ENCODE measurements around the gene CKM. TPM values are rescaled to one million over a fixed set of nuclear protein-coding genes. Genes with fewer than 3 reads are reported as not detected.
"Not testable (repeated sequence)": the region's sequence is repeated elsewhere in the genome, so short reads cannot be mapped to it uniquely, and the experiment has no call there.

Gene CKM
- total RNA-seq, 2 experiments from 2014 or later: not detected

- POLR2A ChIA-PET: no interaction called here
These were observed 47.2 kb downstream of the CKM start for GRCh38 chr19:45275370-45275971.

GRCh38 chr19:45273521-45273855, 49.2 kb downstream of the CKM start:
- Mint-ChIP-seq H3K27me3 (no peaks in the 10 kb centered on the region), H3K9me3 (ENCODE audit: low read depth) (no peaks in the 10 kb centered on the region), H3K27ac (no peak overlapping the region), H3K4me1 (no peaks in the 10 kb centered on the region), H3K4me3 (no peak overlapping the region), H3K36me3 (ENCODE audit: low read depth) (peaks cover 14% of the 10 kb centered on the region)
- POLR2A ChIA-PET: no interaction called here
- intact Hi-C loops (cut with DNase I, micrococcal nuclease): no loop called here
- CTCF ChIA-PET: no interaction called here
- no peak for DNase-seq
- no peak for ATAC-seq

More at GRCh38 chr19:45275370-45275971, 47.2 kb downstream of the CKM start:
- intact Hi-C loops (cut with DNase I, micrococcal nuclease): no loop called here
- Mint-ChIP-seq H3K27me3 (no peaks in the 10 kb centered on the region), H3K36me3 (ENCODE audit: low read depth) (peaks cover 19% of the 10 kb centered on the region), H3K4me3 (no peak overlapping the region), H3K9me3 (ENCODE audit: low read depth) (no peaks in the 10 kb centered on the region), H3K27ac (no peak overlapping the region), H3K4me1 (no peaks in the 10 kb centered on the region)
- DNase-seq: no peak
- CTCF ChIA-PET: interaction anchor here (0.6 kb wide), 1 partner anchor 693 kb away, joined by 3 read pairs; no protein-coding TSS in a partner anchor
- ATAC-seq: no peak

DNA sequence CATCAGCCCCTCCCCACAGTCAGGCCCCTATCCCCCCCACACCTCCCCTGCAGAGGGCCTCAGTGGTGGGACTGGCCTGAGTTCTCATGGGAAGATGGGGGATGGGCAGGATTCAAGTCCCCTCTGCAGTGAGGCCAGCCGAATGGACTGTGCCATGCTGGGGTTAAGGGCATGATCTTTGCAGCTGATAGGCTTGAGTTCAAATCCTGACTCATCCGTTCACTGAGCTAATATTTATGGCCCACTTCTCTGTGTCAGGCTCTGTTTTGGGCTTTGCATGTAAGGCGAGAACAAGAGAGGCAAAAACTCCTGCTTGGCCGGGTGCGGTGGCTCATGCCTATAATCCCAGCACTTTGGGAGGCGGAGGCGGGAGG, 51.0 kb downstream of the CKM start:
- CTCF ChIA-PET: interaction anchor here (0.5 to 0.7 kb wide), 2 partner anchors 84 to 175 kb away, joined by 3 read pairs; no protein-coding TSS in a partner anchor
- intact Hi-C loops (cut with DNase I, micrococcal nuclease): no loop called here
- Mint-ChIP-seq H3K27me3 (no peaks in the 10 kb centered on the region), H3K27ac (no peak overlapping the region), H3K36me3 (ENCODE audit: low read depth) (peaks cover 8% of the 10 kb centered on the region), H3K4me1 (no peaks in the 10 kb centered on the region), H3K9me3 (ENCODE audit: low read depth) (no peaks in the 10 kb centered on the region), H3K4me3 (no peak overlapping the region)
- POLR2A ChIA-PET: no interaction called here
- DNase-seq (no peak), ATAC-seq (no peak)

- POLR2A ChIA-PET: interaction anchor here (0.6 kb wide), 1 partner anchor 152 kb away, joined by 4 read pairs; no protein-coding TSS in a partner anchor
- Mint-ChIP-seq H3K36me3 (ENCODE audit: low read depth) (peaks cover 8% of the 10 kb centered on the region), H3K4me3 (no peak overlapping the region), H3K9me3 (ENCODE audit: low read depth) (no peaks in the 10 kb centered on the region), H3K27ac (no peak overlapping the region), H3K4me1 (no peaks in the 10 kb centered on the region), H3K27me3 (no peaks in the 10 kb centered on the region)
- intact Hi-C loops (cut with DNase I, micrococcal nuclease): no loop called here
- CTCF ChIA-PET: interaction anchor here (0.5 kb wide), 1 partner anchor 84 kb away, joined by 3 read pairs; no protein-coding TSS in a partner anchor
- no peak for ATAC-seq
- DNase-seq: no peak
These were observed 51.5 kb downstream of the CKM start for GRCh38 chr19:45271098-45271734.

DNA sequence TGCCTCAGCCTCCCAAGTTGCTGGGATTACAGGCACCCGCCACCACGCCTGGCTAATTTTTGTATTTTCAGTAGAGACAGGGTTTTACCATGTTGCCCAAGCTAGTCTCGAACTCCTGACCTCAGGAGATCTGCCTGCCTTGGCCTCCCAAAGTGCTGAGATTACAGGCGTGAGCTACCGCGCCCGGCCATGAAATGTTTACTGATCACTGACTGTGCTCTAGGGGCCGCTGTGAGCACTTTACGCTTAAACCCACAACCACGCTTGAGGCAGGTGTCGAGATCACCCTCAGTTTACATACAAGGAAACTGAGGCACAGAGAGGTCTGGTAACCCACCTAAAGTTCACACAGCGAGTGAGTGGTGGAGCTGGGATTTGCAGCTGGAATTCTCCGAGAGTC, 52.7 kb downstream of the CKM start:
- ATAC-seq; H3K27ac Mint-ChIP-seq; H3K27me3 Mint-ChIP-seq; H3K36me3 Mint-ChIP-seq (ENCODE audit: low read depth); H3K9me3 Mint-ChIP-seq (ENCODE audit: low read depth); intact Hi-C loops (cut with DNase I, micrococcal nuclease); H3K4me1 Mint-ChIP-seq; H3K4me3 Mint-ChIP-seq; POLR2A ChIA-PET; DNase-seq: not testable (repeated sequence)
- CTCF ChIA-PET: interaction anchor here (0.6 kb wide), 1 partner anchor 118 kb away, joined by 4 read pairs; no protein-coding TSS in a partner anchor

DNA sequence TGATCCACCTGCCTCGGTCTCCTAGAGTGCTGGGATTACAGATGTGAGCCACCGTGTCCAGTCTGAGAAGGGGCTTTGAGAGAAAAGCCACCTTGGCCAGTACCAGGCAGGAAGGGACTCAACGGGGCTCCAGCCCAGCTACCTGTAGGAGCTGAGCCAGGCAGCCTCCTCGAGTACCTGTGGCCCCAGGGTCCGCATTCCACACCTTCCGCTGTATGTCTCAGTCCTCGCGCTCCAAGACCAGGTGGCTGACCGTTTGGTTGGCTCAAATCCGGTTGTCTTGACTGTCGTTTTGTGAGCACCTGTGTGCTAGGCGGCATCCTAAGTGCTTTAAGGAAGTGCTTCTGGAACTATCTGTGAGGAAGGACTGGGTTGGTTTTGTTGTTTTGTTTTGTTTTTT, 55.4 kb downstream of the CKM start:
- H3K27ac Mint-ChIP-seq: no peak overlapping the region
- no peaks in the 10 kb centered on the region for H3K27me3 Mint-ChIP-seq
- CTCF ChIA-PET: no interaction called here
- ATAC-seq (no peak), DNase-seq (no peak)
- POLR2A ChIA-PET: no interaction called here
- H3K9me3 Mint-ChIP-seq (ENCODE audit: low read depth): no peaks in the 10 kb centered on the region
- H3K4me1 Mint-ChIP-seq: no peaks in the 10 kb centered on the region
- intact Hi-C loops (cut with DNase I, micrococcal nuclease): no loop called here
- no peak overlapping the region for H3K4me3 Mint-ChIP-seq
- H3K36me3 Mint-ChIP-seq (ENCODE audit: low read depth): no peaks in the 10 kb centered on the region

- Mint-ChIP-seq H3K27me3 (no peaks in the 10 kb centered on the region), H3K9me3 (ENCODE audit: low read depth) (no peaks in the 10 kb centered on the region), H3K27ac (no peak overlapping the region), H3K4me3 (no peak overlapping the region), H3K4me1 (no peaks in the 10 kb centered on the region), H3K36me3 (ENCODE audit: low read depth) (no peaks in the 10 kb centered on the region)
- DNase-seq (no peak), ATAC-seq (no peak)
- CTCF ChIA-PET: no interaction called here
- POLR2A ChIA-PET: interaction anchor here (0.6 kb wide), 1 partner anchor 247 kb away, joined by 3 read pairs; no protein-coding TSS in a partner anchor
- intact Hi-C loops (cut with DNase I, micrococcal nuclease): no loop called here
These were observed 57.3 kb downstream of the CKM start for GRCh38 chr19:45265375-45265774.

GRCh38 chr19:45264781-45265317, 57.8 kb downstream of the CKM start:
- H3K27me3 Mint-ChIP-seq: no peaks in the 10 kb centered on the region
- ATAC-seq: no peak
- H3K4me3 Mint-ChIP-seq: no peak overlapping the region
- H3K27ac Mint-ChIP-seq: no peak overlapping the region
- H3K36me3 Mint-ChIP-seq (ENCODE audit: low read depth): no peaks in the 10 kb centered on the region
- ChIA-PET CTCF (no interaction called here), POLR2A (interaction anchor here (0.6 kb wide), 1 partner anchor 246 kb away, joined by 3 read pairs; no protein-coding TSS in a partner anchor)
- intact Hi-C loops (cut with DNase I, micrococcal nuclease): no loop called here
- no peaks in the 10 kb centered on the region for H3K4me1 Mint-ChIP-seq
- no peaks in the 10 kb centered on the region for H3K9me3 Mint-ChIP-seq (ENCODE audit: low read depth)
- DNase-seq: no peak

DNA sequence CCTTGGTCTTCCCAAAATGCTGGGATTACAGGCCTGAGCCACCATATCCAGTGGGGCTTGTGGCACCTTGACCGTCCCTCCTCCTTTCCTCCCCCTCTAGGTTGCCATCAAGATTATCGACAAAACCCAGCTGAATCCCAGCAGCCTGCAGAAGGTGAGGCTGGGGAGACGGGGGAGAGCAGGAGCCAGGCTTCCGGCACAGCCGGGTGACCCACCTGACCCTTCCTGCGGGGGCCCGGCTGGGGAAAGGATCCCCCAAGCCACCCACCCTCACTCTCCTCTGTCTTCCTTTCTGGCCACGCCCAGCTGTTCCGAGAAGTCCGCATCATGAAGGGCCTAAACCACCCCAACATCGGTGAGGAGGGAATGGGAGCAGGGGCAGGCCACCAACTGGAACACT, 59.7 kb downstream of the CKM start:
- Mint-ChIP-seq H3K4me1 (no peaks in the 10 kb centered on the region), H3K4me3 (no peak overlapping the region), H3K36me3 (ENCODE audit: low read depth) (peaks cover 3% of the 10 kb centered on the region), H3K27me3 (no peaks in the 10 kb centered on the region), H3K9me3 (ENCODE audit: low read depth) (no peaks in the 10 kb centered on the region), H3K27ac (no peak overlapping the region)
- ATAC-seq: no peak
- DNase-seq: no peak
- ChIA-PET POLR2A (no interaction called here), CTCF (no interaction called here)
- intact Hi-C loops (cut with DNase I, micrococcal nuclease): no loop called here

GRCh38 chr19:45262570-45262969, 60.1 kb downstream of the CKM start:
- CTCF ChIA-PET: no interaction called here
- no peaks in the 10 kb centered on the region for H3K4me1 Mint-ChIP-seq
- H3K9me3 Mint-ChIP-seq (ENCODE audit: low read depth): no peaks in the 10 kb centered on the region
- H3K4me3 Mint-ChIP-seq: no peak overlapping the region
- intact Hi-C loops (cut with DNase I, micrococcal nuclease): no loop called here
- no peaks in the 10 kb centered on the region for H3K27me3 Mint-ChIP-seq
- H3K36me3 Mint-ChIP-seq (ENCODE audit: low read depth): peaks cover 3% of the 10 kb centered on the region
- DNase-seq (no peak), ATAC-seq (no peak)
- H3K27ac Mint-ChIP-seq: no peak overlapping the region
- POLR2A ChIA-PET: no interaction called here

- no peak overlapping the region for H3K4me3 Mint-ChIP-seq
- POLR2A ChIA-PET: no interaction called here
These were observed 63.8 kb downstream of the CKM start for GRCh38 chr19:45258862-45259261.

GRCh38 chr19:45256836-45257235, 65.8 kb downstream of the CKM start:
- ChIA-PET CTCF (interaction anchor here (0.7 kb wide), 1 partner anchor 11 kb away, joined by 3 read pairs; no protein-coding TSS in a partner anchor), POLR2A (interaction anchor here (0.6 kb wide), 1 partner anchor 1747 kb away, joined by 3 read pairs; no protein-coding TSS in a partner anchor)
- Mint-ChIP-seq H3K4me3 (no peak overlapping the region), H3K4me1 (peaks cover 25% of the 10 kb centered on the region), H3K9me3 (ENCODE audit: low read depth) (no peaks in the 10 kb centered on the region), H3K27me3 (no peaks in the 10 kb centered on the region), H3K27ac (no peak overlapping the region), H3K36me3 (ENCODE audit: low read depth) (peaks cover 3% of the 10 kb centered on the region)
- no peak for DNase-seq
- intact Hi-C loops (cut with DNase I, micrococcal nuclease): no loop called here
- ATAC-seq: no peak

More at GRCh38 chr19:45258862-45259261, 63.8 kb downstream of the CKM start:
- CTCF ChIA-PET: no interaction called here
- H3K4me1 Mint-ChIP-seq: peaks cover 7% of the 10 kb centered on the region
- intact Hi-C loops (cut with DNase I, micrococcal nuclease): no loop called here
- H3K27me3 Mint-ChIP-seq: no peaks in the 10 kb centered on the region
- H3K9me3 Mint-ChIP-seq (ENCODE audit: low read depth): no peaks in the 10 kb centered on the region
- no peak for ATAC-seq
- H3K27ac Mint-ChIP-seq: no peak overlapping the region
- DNase-seq: no peak
- H3K36me3 Mint-ChIP-seq (ENCODE audit: low read depth): peaks cover 3% of the 10 kb centered on the region

Measured in activated CD4-positive, alpha-beta T cell treated with anti-CD3 and anti-CD28 coated beads for 36 hours (primary cell).